H4 (cell line): Measurements from ENCODE around the gene KRTAP10-1. TPM values are rescaled to one million over a fixed set of nuclear protein-coding genes. Genes with fewer than 3 reads are reported as not detected.
"Not testable (repeated sequence)": the region's sequence is repeated elsewhere in the genome, so short reads cannot be mapped to it uniquely, and the experiment has no call there.

ENCODE experiments used
- DNase-seq: peaks from one replicate; pipeline ENCODE4 v3.0.0-alpha.2; 2015; ENCODE audit warnings: low spot score
- total RNA-seq: library from RNA; depleted of rRNA; stranded (reverse); fragments of >200 nt; shearing (Covaris generic); gene quantifications from 2 replicates; pipeline ENCODE4 v1.2.3, GENCODE V29; 2014; rRNA removed

Gene KRTAP10-1
- not detected in 2 replicates for total RNA-seq

- DNase-seq = no peak
Observed at GRCh38 chr21:44539991-44540666, at the start of gene KRTAP10-1. Gene KRTAP10-1, minus strand, starts transcription at chr21:44540195. Its CDS starts 45 bp downstream, at chr21:44540150.

GRCh38 chr21:44589094-44589493 lies 49.1 kb upstream of the KRTAP10-1 start:
- no peak for DNase-seq

GRCh38 chr21:44585892-44586291 lies 45.9 kb upstream of the KRTAP10-1 start:
- no peak for DNase-seq

- DNase-seq = no peak
Observed at GRCh38 chr21:44583800-44584147, 43.8 kb upstream of the KRTAP10-1 start.

GRCh38 chr21:44583089-44583799 lies 43.2 kb upstream of the KRTAP10-1 start:
- no peak for DNase-seq

- no peak for DNase-seq
Observed at GRCh38 chr21:44582055-44582454, 42.1 kb upstream of the KRTAP10-1 start.

GRCh38 chr21:44581158-44581557 lies 41.2 kb upstream of the KRTAP10-1 start:
- DNase-seq = no peak

GRCh38 chr21:44580231-44580821 lies 40.3 kb upstream of the KRTAP10-1 start, which contains the start of gene KRTAP10-5:
Gene KRTAP10-5, minus strand, starts transcription at chr21:44580604. Its CDS starts 26 bp downstream, at chr21:44580578.
- not testable (repeated sequence) for DNase-seq

- DNase-seq = no peak
Observed at GRCh38 chr21:44579833-44580144, 39.8 kb upstream of the KRTAP10-1 start.

GRCh38 chr21:44579056-44579832 lies 39.2 kb upstream of the KRTAP10-1 start:
- DNase-seq = no peak

GRCh38 chr21:44578371-44579055 lies 38.5 kb upstream of the KRTAP10-1 start:
- no peak for DNase-seq

- no peak for DNase-seq
Observed at GRCh38 chr21:44576025-44576420, 36.0 kb upstream of the KRTAP10-1 start.

- DNase-seq = no peak
Observed at GRCh38 chr21:44575307-44576024, 35.5 kb upstream of the KRTAP10-1 start.

GRCh38 chr21:44574457-44575306 lies 34.7 kb upstream of the KRTAP10-1 start:
- DNase-seq = no peak

- not testable (repeated sequence) for DNase-seq
Observed at GRCh38 chr21:44573630-44574456, 33.8 kb upstream of the KRTAP10-1 start, which contains the start of gene KRTAP10-4. Gene KRTAP10-4, plus strand, starts transcription at chr21:44573729. Its CDS starts 30 bp downstream, at chr21:44573759.

- peak; percentile 57 for DNase-seq
Observed at GRCh38 chr21:44572959-44573583, 33.1 kb upstream of the KRTAP10-1 start.

GRCh38 chr21:44571844-44572782 lies 32.1 kb upstream of the KRTAP10-1 start:
- DNase-seq = no peak
